A673 (cell line): ENCODE data around the gene XYLT1.

ENCODE experiments used
- EZH2 ChIP-seq: fragments of 200-600 bp; sonication (generic); IDR thresholded peaks from 2 replicates; pipeline ENCODE4 v1.6.1; 2017; ENCODE audit warnings: borderline replicate concordance, low read depth, mild to moderate bottlenecking, mixed read lengths, antibody characterized with exemption, low read length; ENCODE audit not compliant: poor library complexity, severe bottlenecking
- TF ChIP-seq, protein P1 (sequence below): fragments of 300-800, 200-600 bp; sonication (generic); conservative IDR thresholded peaks from 2 replicates; pipeline ENCODE4 v1.5.1; 2017; ENCODE audit warnings: low read depth, mild to moderate bottlenecking, antibody characterized with exemption, low read length, moderate library complexity, mixed read lengths

DNA sequence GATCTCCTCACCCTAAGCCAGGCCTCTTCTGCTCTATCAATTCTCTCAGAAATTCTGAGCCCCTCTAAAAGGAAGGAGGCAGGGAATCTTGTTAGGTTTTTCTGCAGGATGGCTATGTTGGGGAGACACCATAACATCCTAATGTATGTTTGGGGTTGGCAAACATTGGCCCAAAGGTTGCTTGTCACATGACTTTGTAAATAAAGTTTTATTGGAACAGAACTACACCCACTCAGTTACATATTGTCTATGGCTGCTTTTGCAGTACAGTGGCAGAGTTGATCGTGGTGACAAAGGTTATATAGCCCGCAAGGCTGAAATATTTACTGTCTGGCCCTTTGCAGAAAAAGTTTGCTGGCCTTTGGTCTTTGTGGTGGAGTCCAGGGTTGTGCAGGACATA lies 409.4 kb downstream of the XYLT1 start:
- TF ChIP-seq, protein P1, sequence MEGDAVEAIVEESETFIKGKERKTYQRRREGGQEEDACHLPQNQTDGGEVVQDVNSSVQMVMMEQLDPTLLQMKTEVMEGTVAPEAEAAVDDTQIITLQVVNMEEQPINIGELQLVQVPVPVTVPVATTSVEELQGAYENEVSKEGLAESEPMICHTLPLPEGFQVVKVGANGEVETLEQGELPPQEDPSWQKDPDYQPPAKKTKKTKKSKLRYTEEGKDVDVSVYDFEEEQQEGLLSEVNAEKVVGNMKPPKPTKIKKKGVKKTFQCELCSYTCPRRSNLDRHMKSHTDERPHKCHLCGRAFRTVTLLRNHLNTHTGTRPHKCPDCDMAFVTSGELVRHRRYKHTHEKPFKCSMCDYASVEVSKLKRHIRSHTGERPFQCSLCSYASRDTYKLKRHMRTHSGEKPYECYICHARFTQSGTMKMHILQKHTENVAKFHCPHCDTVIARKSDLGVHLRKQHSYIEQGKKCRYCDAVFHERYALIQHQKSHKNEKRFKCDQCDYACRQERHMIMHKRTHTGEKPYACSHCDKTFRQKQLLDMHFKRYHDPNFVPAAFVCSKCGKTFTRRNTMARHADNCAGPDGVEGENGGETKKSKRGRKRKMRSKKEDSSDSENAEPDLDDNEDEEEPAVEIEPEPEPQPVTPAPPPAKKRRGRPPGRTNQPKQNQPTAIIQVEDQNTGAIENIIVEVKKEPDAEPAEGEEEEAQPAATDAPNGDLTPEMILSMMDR, result no peak
- no peak for TF ChIP-seq EZH2
